HepG2 (cell line): ENCODE results near the gene SLC2A4. TPM values are rescaled to one million over a fixed set of nuclear protein-coding genes. Genes with fewer than 3 reads are reported as not detected.

Source experiments
- ATF1 ChIP-seq: IDR thresholded peaks from 2 replicates; pipeline ENCODE4 v1.6.1; 2016; ENCODE audit warnings: mild to moderate bottlenecking, control low read depth
- KDM3A ChIP-seq: IDR thresholded peaks from 2 replicates; pipeline ENCODE4 v1.6.1; 2018; ENCODE audit warnings: low read depth, missing compliant biosample characterization
- MAF1 ChIP-seq: sonication (generic); formaldehyde crosslinking; IDR thresholded peaks from 2 replicates; pipeline ENCODE4 v1.5.0; 2020; ENCODE audit warnings: missing genetic modification reagents, borderline replicate concordance
- PHF8 ChIP-seq: sonication (generic); formaldehyde crosslinking; IDR thresholded peaks from 2 replicates; pipeline ENCODE4 v1.5.0; 2020; ENCODE audit warnings: missing genetic modification reagents
- RAD21 ChIP-seq: fragments of 450-650 bp; formaldehyde crosslinking; IDR thresholded peaks from 2 replicates; pipeline ENCODE4 v1.5.0; 2020; ENCODE audit warnings: mild to moderate bottlenecking
- SOX5 ChIP-seq: IDR thresholded peaks from 2 replicates; pipeline ENCODE4 v1.6.1; 2016; ENCODE audit warnings: borderline replicate concordance
- ZNF12 ChIP-seq: sonication (generic); formaldehyde crosslinking; IDR thresholded peaks from 2 replicates; pipeline ENCODE4 v1.5.0; 2020; ENCODE audit warnings: missing genetic modification reagents
- ZNF572 ChIP-seq: sonication (generic); formaldehyde crosslinking; IDR thresholded peaks from 2 replicates; pipeline ENCODE4 v1.5.1; 2020; ENCODE audit warnings: mild to moderate bottlenecking, missing genetic modification reagents
- ZNF724P ChIP-seq: sonication (generic); formaldehyde crosslinking; IDR thresholded peaks from 2 replicates; pipeline ENCODE4 v1.8.0; 2022; ENCODE audit warnings: missing genetic modification reagents, borderline replicate concordance
- polyA plus RNA-seq, 8 experiments: library from polyadenylated mRNA; depleted of rRNA in 3 of 8; stranded (reverse) in 7 of 8; unstranded in 1 of 8; fragments of >200 nt; fragmentation: Illumina TruSeq in 4 of 8; extraction: Trizol in 4 of 8; gene quantifications; 2 replicates each; pipeline versions ENCODE4 v1.2.1 to v1.2.3, GENCODE V29; 2011 to 2016; ENCODE audit warnings: low read depth in 4 of 8, missing spikeins in 1 of 8, mixed read lengths in 1 of 8; ENCODE audit not compliant: insufficient read depth in 1 of 8
- total RNA-seq, 5 experiments: library from RNA; depleted of rRNA; stranded (reverse); fragments of >200 nt; fragmentation: Illumina TruSeq; extraction: Trizol; gene quantifications; 2 replicates each; pipeline ENCODE4 v1.2.3, GENCODE V29; 2016; ENCODE audit warnings: low read depth in 1 of 5
- TF ChIP-seq, protein P1 (sequence below): sonication (generic); formaldehyde crosslinking; IDR thresholded peaks from 2 replicates; pipeline ENCODE4 v1.4.0; 2020; ENCODE audit warnings: mild to moderate bottlenecking, missing genetic modification reagents
- TF ChIP-seq, protein P2 (sequence below): sonication (generic); formaldehyde crosslinking; IDR thresholded peaks from 2 replicates; pipeline ENCODE4 v1.4.0; 2020; ENCODE audit warnings: mild to moderate bottlenecking, missing genetic modification reagents
- TF ChIP-seq, protein P3 (sequence below): sonication (generic); formaldehyde crosslinking; IDR thresholded peaks from 2 replicates; pipeline ENCODE4 v1.5.1; 2020; ENCODE audit warnings: missing genetic modification reagents, mild to moderate bottlenecking, borderline replicate concordance
- TF ChIP-seq, protein P4 (sequence below): IDR thresholded peaks from 2 replicates; pipeline ENCODE4 v1.6.1; 2016; ENCODE audit warnings: mild to moderate bottlenecking
- TF ChIP-seq, protein P5 (sequence below): sonication (generic); formaldehyde crosslinking; IDR thresholded peaks from 2 replicates; pipeline ENCODE4 v1.5.0; 2020; ENCODE audit warnings: missing genetic modification reagents
- TF ChIP-seq, protein P6 (sequence below): sonication (generic); formaldehyde crosslinking; IDR thresholded peaks from 2 replicates; pipeline ENCODE4 v1.4.0; 2020; ENCODE audit warnings: missing genetic modification reagents

SLC2A4 gene
- total and polyA plus RNA-seq, 2 of the 13 experiments (the other 11 are each of a cell fraction or from before 2014, with no cell fraction given) = 4.9 to 5.8 TPM

DNA sequence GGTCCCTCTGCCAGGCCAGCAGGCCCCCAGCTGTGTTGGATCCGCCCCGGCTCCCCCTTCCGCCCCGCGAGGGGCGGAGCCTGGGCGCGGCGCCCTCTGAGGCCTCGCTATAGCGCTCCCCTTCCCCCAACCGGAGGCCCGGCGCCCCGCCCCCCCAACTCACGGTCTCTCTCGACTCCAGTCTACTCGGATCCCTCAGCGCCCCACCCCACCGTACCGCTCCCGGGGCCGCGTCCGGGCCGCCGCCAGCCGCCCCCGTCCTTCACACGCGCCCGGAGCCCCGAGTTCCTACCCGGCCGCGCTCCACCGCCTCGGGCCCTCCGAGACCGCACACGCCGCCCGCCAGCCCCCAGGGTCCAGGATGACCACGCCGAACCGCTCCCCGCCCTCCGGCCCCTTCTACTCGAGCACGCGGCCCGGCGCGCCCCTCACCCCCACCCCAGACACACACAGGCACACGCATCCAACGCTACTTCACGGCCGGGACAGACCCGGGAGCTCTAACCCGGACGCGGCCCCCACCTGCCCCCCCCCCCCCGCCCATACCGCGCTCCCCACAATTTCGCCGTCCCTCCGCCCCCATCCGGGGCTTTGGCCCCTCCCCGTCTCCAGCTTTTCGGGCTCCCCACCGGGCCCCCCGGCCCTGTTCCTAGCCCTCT, 43.6 kb upstream of the SLC2A4 start (continued):
- TF ChIP-seq ZNF724P (CRISPR knock-in tag) (no peak), SOX5 (CRISPR knock-in tag) (no peak), KDM3A (no peak), ZNF12 (no peak), MAF1 (CRISPR knock-in tag) (no peak), ZNF572 (no peak), PHF8 (CRISPR knock-in tag) (peak; percentile 57), ATF1 (no peak), RAD21 (CRISPR knock-in tag) (no peak)
- TF ChIP-seq, protein P1, sequence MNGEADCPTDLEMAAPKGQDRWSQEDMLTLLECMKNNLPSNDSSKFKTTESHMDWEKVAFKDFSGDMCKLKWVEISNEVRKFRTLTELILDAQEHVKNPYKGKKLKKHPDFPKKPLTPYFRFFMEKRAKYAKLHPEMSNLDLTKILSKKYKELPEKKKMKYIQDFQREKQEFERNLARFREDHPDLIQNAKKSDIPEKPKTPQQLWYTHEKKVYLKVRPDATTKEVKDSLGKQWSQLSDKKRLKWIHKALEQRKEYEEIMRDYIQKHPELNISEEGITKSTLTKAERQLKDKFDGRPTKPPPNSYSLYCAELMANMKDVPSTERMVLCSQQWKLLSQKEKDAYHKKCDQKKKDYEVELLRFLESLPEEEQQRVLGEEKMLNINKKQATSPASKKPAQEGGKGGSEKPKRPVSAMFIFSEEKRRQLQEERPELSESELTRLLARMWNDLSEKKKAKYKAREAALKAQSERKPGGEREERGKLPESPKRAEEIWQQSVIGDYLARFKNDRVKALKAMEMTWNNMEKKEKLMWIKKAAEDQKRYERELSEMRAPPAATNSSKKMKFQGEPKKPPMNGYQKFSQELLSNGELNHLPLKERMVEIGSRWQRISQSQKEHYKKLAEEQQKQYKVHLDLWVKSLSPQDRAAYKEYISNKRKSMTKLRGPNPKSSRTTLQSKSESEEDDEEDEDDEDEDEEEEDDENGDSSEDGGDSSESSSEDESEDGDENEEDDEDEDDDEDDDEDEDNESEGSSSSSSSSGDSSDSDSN = peak; percentile 49; the same call in 1 of the 2 replicates
- TF ChIP-seq, protein P2, sequence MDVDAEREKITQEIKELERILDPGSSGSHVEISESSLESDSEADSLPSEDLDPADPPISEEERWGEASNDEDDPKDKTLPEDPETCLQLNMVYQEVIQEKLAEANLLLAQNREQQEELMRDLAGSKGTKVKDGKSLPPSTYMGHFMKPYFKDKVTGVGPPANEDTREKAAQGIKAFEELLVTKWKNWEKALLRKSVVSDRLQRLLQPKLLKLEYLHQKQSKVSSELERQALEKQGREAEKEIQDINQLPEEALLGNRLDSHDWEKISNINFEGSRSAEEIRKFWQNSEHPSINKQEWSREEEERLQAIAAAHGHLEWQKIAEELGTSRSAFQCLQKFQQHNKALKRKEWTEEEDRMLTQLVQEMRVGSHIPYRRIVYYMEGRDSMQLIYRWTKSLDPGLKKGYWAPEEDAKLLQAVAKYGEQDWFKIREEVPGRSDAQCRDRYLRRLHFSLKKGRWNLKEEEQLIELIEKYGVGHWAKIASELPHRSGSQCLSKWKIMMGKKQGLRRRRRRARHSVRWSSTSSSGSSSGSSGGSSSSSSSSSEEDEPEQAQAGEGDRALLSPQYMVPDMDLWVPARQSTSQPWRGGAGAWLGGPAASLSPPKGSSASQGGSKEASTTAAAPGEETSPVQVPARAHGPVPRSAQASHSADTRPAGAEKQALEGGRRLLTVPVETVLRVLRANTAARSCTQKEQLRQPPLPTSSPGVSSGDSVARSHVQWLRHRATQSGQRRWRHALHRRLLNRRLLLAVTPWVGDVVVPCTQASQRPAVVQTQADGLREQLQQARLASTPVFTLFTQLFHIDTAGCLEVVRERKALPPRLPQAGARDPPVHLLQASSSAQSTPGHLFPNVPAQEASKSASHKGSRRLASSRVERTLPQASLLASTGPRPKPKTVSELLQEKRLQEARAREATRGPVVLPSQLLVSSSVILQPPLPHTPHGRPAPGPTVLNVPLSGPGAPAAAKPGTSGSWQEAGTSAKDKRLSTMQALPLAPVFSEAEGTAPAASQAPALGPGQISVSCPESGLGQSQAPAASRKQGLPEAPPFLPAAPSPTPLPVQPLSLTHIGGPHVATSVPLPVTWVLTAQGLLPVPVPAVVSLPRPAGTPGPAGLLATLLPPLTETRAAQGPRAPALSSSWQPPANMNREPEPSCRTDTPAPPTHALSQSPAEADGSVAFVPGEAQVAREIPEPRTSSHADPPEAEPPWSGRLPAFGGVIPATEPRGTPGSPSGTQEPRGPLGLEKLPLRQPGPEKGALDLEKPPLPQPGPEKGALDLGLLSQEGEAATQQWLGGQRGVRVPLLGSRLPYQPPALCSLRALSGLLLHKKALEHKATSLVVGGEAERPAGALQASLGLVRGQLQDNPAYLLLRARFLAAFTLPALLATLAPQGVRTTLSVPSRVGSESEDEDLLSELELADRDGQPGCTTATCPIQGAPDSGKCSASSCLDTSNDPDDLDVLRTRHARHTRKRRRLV (CRISPR knock-in tag) = no peak
- TF ChIP-seq, protein P3, sequence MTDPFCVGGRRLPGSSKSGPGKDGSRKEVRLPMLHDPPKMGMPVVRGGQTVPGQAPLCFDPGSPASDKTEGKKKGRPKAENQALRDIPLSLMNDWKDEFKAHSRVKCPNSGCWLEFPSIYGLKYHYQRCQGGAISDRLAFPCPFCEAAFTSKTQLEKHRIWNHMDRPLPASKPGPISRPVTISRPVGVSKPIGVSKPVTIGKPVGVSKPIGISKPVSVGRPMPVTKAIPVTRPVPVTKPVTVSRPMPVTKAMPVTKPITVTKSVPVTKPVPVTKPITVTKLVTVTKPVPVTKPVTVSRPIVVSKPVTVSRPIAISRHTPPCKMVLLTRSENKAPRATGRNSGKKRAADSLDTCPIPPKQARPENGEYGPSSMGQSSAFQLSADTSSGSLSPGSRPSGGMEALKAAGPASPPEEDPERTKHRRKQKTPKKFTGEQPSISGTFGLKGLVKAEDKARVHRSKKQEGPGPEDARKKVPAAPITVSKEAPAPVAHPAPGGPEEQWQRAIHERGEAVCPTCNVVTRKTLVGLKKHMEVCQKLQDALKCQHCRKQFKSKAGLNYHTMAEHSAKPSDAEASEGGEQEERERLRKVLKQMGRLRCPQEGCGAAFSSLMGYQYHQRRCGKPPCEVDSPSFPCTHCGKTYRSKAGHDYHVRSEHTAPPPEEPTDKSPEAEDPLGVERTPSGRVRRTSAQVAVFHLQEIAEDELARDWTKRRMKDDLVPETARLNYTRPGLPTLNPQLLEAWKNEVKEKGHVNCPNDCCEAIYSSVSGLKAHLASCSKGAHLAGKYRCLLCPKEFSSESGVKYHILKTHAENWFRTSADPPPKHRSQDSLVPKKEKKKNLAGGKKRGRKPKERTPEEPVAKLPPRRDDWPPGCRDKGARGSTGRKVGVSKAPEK (CRISPR knock-in tag) = no peak
- TF ChIP-seq, protein P4, sequence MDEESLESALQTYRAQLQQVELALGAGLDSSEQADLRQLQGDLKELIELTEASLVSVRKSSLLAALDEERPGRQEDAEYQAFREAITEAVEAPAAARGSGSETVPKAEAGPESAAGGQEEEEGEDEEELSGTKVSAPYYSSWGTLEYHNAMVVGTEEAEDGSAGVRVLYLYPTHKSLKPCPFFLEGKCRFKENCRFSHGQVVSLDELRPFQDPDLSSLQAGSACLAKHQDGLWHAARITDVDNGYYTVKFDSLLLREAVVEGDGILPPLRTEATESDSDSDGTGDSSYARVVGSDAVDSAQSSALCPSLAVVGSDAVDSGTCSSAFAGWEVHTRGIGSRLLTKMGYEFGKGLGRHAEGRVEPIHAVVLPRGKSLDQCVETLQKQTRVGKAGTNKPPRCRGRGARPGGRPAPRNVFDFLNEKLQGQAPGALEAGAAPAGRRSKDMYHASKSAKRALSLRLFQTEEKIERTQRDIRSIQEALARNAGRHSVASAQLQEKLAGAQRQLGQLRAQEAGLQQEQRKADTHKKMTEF (CRISPR knock-in tag) = peak; percentile 36; the same call in 1 of the 2 replicates
- TF ChIP-seq, protein P5, sequence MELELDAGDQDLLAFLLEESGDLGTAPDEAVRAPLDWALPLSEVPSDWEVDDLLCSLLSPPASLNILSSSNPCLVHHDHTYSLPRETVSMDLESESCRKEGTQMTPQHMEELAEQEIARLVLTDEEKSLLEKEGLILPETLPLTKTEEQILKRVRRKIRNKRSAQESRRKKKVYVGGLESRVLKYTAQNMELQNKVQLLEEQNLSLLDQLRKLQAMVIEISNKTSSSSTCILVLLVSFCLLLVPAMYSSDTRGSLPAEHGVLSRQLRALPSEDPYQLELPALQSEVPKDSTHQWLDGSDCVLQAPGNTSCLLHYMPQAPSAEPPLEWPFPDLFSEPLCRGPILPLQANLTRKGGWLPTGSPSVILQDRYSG (CRISPR knock-in tag) = no peak
- TF ChIP-seq, protein P6, sequence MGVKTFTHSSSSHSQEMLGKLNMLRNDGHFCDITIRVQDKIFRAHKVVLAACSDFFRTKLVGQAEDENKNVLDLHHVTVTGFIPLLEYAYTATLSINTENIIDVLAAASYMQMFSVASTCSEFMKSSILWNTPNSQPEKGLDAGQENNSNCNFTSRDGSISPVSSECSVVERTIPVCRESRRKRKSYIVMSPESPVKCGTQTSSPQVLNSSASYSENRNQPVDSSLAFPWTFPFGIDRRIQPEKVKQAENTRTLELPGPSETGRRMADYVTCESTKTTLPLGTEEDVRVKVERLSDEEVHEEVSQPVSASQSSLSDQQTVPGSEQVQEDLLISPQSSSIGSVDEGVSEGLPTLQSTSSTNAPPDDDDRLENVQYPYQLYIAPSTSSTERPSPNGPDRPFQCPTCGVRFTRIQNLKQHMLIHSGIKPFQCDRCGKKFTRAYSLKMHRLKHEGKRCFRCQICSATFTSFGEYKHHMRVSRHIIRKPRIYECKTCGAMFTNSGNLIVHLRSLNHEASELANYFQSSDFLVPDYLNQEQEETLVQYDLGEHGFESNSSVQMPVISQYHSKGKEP (CRISPR knock-in tag) = no peak
